ENCODE data around the gene COX5B.
A peak's percentile ranks its signal among the peaks of the same experiment; 100 is the strongest.
"Not testable (repeated sequence)": the region's sequence is repeated elsewhere in the genome, so short reads cannot be mapped to it uniquely, and the experiment has no call there.

The COX5B gene, protein sequence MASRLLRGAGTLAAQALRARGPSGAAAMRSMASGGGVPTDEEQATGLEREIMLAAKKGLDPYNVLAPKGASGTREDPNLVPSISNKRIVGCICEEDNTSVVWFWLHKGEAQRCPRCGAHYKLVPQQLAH

DNA sequence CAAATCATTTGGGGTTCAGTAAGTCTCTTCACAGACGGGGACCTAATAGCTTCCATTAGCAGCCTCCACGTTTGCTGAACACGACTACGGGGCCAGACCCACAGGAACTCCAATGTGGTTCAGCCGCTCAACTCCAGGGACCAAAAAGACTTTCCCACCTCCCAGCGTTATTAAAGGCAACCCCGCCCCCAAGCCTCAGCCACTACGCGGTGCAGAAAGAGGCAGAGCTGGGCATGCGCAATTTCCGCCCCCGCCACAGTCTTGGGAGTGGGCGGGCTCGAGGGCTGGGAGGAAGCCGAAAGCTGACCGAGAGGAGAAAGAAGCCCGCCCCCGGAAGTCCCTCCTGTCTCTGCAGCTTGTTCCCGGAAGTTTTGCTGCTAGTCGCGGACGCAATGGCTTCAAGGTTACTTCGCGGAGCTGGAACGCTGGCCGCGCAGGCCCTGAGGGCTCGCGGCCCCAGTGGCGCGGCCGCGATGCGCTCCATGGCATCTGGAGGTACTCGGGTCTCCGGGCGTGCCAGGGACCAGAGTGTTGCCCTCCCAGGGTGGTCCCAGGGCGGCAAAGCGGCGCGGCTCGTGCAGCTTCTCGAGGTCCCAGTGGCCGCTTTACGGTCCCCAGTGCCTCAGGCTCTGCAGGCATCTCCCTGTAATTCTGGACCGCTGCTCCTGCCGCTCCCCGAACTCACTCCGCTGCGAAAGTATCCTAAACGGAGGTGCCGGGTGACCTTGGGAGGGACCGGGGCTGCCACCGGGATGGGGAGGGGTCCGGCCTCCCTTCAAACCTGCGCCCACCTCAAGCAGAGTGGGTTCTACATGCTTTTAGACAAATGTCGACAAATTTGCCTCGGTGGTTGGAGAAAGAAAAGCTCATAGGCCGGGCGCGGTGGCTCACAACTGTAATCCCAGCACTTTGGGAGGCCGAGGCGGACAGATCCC, at the start of gene COX5B:
Gene COX5B, plus strand, starts transcription at position 368 of the 935 bp plus-strand sequence. Its CDS starts 25 bp downstream, at position 393.
- DNase-seq (ENCODE audit: low read depth in 3 of 3) = peak; percentile 96 to 98 (median 98)

DNA sequence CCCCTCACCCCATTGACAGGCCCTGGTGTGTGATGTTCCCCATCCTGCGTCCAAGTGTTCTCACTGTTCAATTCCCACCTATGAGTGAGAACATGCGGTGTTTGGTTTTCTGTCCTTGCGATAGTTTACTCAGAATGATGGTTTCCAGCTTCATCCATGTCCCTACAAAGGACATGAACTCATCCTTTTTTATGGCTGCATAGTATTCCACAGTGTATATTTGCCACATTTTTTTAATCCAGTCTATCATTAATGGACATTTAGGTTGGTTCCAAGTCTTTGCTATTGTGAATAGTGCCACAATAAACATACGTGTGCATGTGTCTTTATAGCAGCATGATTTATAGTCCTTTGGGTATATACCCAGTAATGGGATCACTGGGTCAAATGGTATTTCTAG, 49.7 kb upstream of the COX5B start:
- not testable (repeated sequence) for DNase-seq (ENCODE audit: low read depth in 3 of 3)

DNA sequence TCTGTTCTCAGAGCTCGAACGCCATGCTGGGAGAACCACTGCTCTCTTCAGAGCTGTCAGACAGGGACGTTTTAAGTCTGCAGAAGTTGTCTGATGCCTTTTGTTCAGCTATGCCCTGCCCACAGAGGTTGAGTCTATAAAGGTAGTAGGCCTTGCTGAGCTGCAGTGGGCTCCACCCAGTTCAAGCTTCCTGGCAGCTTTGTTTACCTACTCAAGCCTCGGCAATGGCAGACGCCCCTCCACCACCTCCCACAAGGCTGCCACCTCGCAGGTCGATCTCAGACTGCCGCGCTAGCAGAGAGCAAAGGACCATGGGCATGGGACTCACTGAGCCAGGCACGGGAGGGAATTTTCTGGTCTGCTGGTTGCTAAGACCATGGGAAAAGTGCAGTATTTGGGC, 44.3 kb upstream of the COX5B start:
- not testable (repeated sequence) for DNase-seq (ENCODE audit: low read depth in 3 of 3)

DNA sequence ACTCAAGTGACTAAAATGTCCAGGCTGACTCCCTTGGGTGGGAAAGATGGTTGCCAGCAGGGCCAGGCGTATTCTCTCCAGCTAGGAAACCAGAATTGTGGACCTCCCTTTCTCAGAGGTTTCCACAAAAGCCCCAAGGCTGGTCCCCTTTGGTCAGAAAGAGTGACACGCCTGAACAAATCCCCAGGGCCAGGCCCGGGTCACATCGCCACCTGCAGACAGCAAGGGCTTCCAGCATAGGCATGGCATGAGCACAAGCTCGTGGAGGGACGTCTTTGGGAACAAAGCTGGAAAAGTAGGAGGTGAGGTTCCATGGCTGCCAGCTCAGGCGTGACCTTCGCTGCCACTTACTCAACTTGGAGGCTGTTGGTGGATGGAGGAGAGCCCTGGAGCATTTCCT, 40.8 kb upstream of the COX5B start:
- not testable (repeated sequence) for DNase-seq (ENCODE audit: low read depth in 3 of 3)

- DNase-seq (ENCODE audit: low read depth in 3 of 3) = not testable (repeated sequence)
These were observed 40.1 kb upstream of the COX5B start for GRCh38 chr2:97605524-97606339.

- not testable (repeated sequence) for DNase-seq (ENCODE audit: low read depth in 3 of 3)
These were observed 37.1 kb upstream of the COX5B start for GRCh38 chr2:97608745-97609144.

- DNase-seq (ENCODE audit: low read depth in 3 of 3) = not testable (repeated sequence)
These were observed 34.0 kb upstream of the COX5B start for GRCh38 chr2:97611895-97612294.

GRCh38 chr2:97615746-97616145, 30.1 kb upstream of the COX5B start:
- DNase-seq (ENCODE audit: low read depth in 3 of 3) = not testable (repeated sequence)

- DNase-seq (ENCODE audit: low read depth in 3 of 3) = no peak
These were observed 28.0 kb upstream of the COX5B start for GRCh38 chr2:97617911-97618310.

GRCh38 chr2:97618939-97619827, 26.7 kb upstream of the COX5B start:
- DNase-seq (ENCODE audit: low read depth in 3 of 3) = not testable (repeated sequence)

DNA sequence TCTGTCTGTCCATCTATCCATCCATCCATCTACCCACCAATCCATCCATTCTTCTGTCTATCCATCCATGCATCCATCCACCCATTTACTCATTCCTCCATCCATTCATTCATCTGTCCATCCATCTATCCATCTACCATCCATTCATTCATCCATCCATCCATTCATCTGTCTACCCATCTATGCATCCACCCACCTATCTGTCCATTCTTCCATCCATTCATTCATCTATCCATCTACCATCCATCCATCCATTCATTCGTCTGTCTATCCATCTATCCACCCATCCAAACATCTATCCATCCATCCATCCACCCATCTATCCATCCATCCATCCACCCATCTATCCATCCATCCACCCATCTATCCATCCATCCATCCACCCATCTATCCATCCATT, 25.4 kb upstream of the COX5B start:
- DNase-seq (ENCODE audit: low read depth in 3 of 3) = not testable (repeated sequence)

DNA sequence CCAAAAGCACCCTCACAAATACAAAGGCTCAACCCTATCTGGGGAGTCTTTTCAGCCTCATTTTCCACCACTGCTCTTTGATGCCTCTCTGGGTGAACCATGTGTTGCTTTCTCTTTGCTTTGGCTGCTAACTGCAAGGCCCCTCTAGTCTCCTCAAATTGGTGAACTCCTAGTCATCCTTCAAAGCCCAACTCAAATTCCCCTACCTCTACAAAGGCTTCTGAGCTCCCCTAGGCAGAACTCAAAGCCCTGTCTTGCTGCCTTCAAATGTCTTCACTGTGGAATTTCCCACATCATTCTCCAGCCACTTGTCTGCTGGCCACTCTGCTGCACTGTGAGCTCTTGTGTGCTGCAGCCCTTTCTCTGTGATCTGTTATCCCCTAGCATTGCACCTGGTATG, 22.9 kb upstream of the COX5B start:
- DNase-seq (ENCODE audit: low read depth in 3 of 3) = not testable (repeated sequence)

DNA sequence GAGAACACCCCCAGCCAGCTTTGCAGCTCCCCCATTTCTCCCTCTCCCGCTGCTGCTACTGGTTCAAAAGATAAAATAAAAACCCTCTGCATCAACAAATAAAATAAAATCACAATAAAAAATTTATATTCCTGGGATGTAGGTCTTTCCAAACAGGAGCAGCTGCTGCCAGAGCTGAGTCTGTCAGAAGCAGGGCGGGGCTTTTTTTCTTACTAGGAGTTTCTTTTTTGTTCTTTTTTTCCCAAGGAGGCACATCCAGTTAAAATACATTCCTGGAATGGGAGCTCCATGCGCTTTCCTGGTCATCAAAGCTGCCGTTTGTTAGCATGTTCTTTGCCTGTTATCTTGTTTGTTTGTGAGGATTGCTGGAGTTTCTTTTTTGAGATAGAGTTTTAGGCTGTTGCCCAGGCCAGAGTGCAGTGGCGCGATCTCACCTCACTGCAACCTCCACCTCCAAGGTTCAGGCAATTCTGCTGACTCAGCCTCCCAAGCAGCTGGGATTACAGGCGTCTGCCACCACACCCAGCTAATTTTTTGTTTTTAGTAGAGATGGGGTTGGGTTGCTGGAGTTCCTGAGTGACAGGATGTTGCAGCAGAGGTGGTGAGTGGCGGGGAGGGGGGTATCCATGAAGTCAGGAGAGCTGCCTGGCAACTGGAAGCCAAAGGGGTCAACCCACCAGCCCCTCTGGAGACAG, 20.4 kb upstream of the COX5B start:
- DNase-seq (ENCODE audit: low read depth in 3 of 3) = not testable (repeated sequence)

DNA sequence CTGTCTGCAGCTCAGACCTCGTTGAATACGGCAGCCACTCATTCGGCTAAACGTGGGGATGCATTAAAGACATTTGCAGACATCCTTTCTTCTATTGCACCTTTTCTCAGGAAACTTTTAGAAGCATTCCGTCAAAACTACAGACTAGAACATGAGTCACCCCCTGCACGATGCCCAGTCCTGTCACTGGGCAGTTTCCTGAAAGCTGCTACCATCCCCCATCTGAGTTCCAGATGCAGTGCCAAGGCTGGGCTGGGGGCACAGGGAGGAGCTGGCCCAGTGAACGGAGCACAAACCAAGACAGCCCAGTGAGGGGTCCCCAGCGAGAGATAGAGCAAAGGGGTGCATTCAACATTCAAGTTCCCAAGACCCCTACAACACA, 19.8 kb upstream of the COX5B start:
- not testable (repeated sequence) for DNase-seq (ENCODE audit: low read depth in 3 of 3)

- DNase-seq (ENCODE audit: low read depth in 3 of 3) = no peak
These were observed 1.7 kb upstream of the COX5B start for GRCh38 chr2:97644023-97644717.

DNA sequence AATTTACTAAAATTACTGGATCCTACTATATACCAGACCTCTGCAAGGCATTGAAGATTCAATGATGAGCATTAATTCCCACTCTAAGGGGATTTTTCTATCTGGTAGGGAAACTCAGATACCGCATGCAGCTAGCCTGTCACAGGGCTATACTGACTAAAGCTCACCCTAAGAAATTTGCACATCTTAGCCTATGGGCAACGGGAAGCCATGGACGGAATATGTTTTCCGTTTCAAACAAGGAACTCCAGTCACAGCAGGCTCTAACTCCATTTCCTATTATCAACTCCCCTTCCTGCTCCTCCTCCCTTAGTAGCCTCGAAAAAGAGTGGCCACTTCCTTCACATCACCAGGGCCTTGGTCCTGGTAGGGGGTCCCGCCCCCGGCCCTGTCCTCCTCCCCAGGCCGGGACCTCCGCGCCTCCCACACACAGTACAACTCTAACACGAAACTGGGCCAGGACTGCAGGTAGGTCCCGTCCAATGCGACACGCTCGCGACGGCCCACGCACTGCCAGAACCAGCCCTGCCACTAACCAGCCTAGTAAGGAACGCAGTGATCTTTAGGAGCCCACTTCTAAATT, 659 bp upstream of the COX5B start:
- peak in 1 of 3 experiments; percentile 30 for DNase-seq (ENCODE audit: low read depth in 3 of 3)

GRCh38 chr2:97646977-97647376, 1.1 kb downstream of the COX5B start:
- no peak for DNase-seq (ENCODE audit: low read depth in 3 of 3)

- no peak for DNase-seq (ENCODE audit: low read depth in 3 of 3)
These were observed 5.3 kb downstream of the COX5B start for GRCh38 chr2:97651114-97651513.

DNA sequence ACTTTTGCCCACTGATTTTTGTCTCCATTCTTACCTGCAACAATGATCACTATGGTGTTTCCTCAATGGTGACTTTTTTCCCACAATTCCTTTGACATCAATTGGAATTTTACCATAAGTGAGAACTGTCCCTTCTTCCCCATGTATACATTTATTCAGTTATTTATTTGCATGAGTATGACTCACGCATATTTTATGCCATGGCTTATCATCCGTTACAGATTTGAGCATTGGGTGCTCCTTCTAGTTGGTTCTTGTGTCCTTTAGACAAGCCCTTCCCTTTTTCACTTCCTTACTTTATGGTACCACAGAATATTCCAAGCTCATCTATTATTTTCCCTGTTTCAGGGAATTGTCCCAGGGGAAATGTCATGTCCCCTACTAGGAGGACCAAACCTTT, 7.6 kb downstream of the COX5B start:
- no peak for DNase-seq (ENCODE audit: low read depth in 3 of 3)

GRCh38 chr2:97653874-97654273, 8.0 kb downstream of the COX5B start:
- no peak for DNase-seq (ENCODE audit: low read depth in 3 of 3)

All from stimulated activated CD4-positive, alpha-beta T cell treated with anti-CD3 and anti-CD28 coated beads, TNF-alpha, amount 100 ng/mL, for 4 hours (primary cell).